Effector memory CD4-positive, alpha-beta T cell (primary cell): ENCODE data around the gene PRPF38B.
A peak's percentile ranks its signal among the peaks of the same experiment; 100 is the strongest.
"Not testable (repeated sequence)": the region's sequence is repeated elsewhere in the genome, so short reads cannot be mapped to it uniquely, and the experiment has no call there.

ENCODE experiments used
- DNase-seq, 3 donors: peaks; one replicate each; pipeline ENCODE4 v3.0.0-alpha.2; 2020
- H3K27ac ChIP-seq: 2 replicates; pipeline ENCODE4 v1.7.0; 2013; ENCODE audit warnings: mild to moderate bottlenecking, low read length, moderate library complexity; ENCODE audit not compliant: insufficient read depth, poor library complexity, severe bottlenecking
- H3K27me3 ChIP-seq: replicated peaks from 2 replicates; pipeline ENCODE4 v1.7.0; 2013; ENCODE audit warnings: mild to moderate bottlenecking, low read length; ENCODE audit not compliant: insufficient read depth, control insufficient read depth, poor library complexity, severe bottlenecking
- H3K36me3 ChIP-seq: 2 replicates; pipeline ENCODE4 v1.7.0; 2013; ENCODE audit warnings: mild to moderate bottlenecking, low read length, moderate library complexity; ENCODE audit not compliant: control insufficient read depth, insufficient read depth
- H3K4me1 ChIP-seq: 2 replicates; pipeline ENCODE4 v1.7.0; 2013; ENCODE audit warnings: low read length, mild to moderate bottlenecking; ENCODE audit not compliant: control insufficient read depth, insufficient read depth, poor library complexity, severe bottlenecking
- H3K4me3 ChIP-seq: 2 replicates; pipeline ENCODE4 v1.7.0; 2013; ENCODE audit warnings: low read length, low read depth, mild to moderate bottlenecking; ENCODE audit not compliant: insufficient read depth, poor library complexity, severe bottlenecking
- H3K9me3 ChIP-seq: 2 replicates; pipeline ENCODE4 v1.7.0; 2013; ENCODE audit warnings: mild to moderate bottlenecking, low read length, moderate library complexity; ENCODE audit not compliant: control insufficient read depth

The PRPF38B gene

GRCh38 chr1:108701176-108701849 is 9.2 kb downstream of the PRPF38B start:
- peaks cover 22% of the 10 kb centered on the region for H3K4me1 ChIP-seq
- H3K9me3 ChIP-seq = no peaks in the 10 kb centered on the region
- H3K36me3 ChIP-seq = peaks cover 42% of the 10 kb centered on the region
- DNase-seq = no peak
- no peaks in the 10 kb centered on the region for H3K27me3 ChIP-seq
- H3K27ac ChIP-seq = no peak overlapping the region
- no peak overlapping the region for H3K4me3 ChIP-seq

GRCh38 chr1:108702109-108702508 is 10.0 kb downstream of the PRPF38B start:
- H3K9me3 ChIP-seq, H3K4me3 ChIP-seq, H3K27ac ChIP-seq, H3K27me3 ChIP-seq, DNase-seq: not testable (repeated sequence)
- Histone ChIP-seq H3K4me1 (peaks cover 16% of the 10 kb centered on the region), H3K36me3 (peaks cover 34% of the 10 kb centered on the region)

- H3K36me3 ChIP-seq = peaks cover 16% of the 10 kb centered on the region
- H3K27ac ChIP-seq = peak overlapping the region; percentile 70
- H3K9me3 ChIP-seq = no peaks in the 10 kb centered on the region
- H3K4me3 ChIP-seq = no peak overlapping the region
- no peaks in the 10 kb centered on the region for H3K27me3 ChIP-seq
- DNase-seq = peak; percentile 0 to 20 (median 15)
- H3K4me1 ChIP-seq = peaks cover 9% of the 10 kb centered on the region
Measured at GRCh38 chr1:108703939-108704338, 11.8 kb downstream of the PRPF38B start.

- Histone ChIP-seq H3K36me3 (peaks cover 11% of the 10 kb centered on the region), H3K4me3 (no peak overlapping the region), H3K4me1 (peaks cover 9% of the 10 kb centered on the region), H3K27ac (peak overlapping the region; percentile 70), H3K9me3 (no peaks in the 10 kb centered on the region), H3K27me3 (no peaks in the 10 kb centered on the region)
- no peak for DNase-seq
Measured at GRCh38 chr1:108704496-108704895, 12.4 kb downstream of the PRPF38B start.

GRCh38 chr1:108706643-108707042 is 14.5 kb downstream of the PRPF38B start:
- H3K27ac ChIP-seq = no peak overlapping the region

GRCh38 chr1:108708691-108709660 is 16.9 kb downstream of the PRPF38B start:
- Histone ChIP-seq H3K9me3 (no peaks in the 10 kb centered on the region), H3K4me1 (peaks cover 9% of the 10 kb centered on the region), H3K36me3 (no peaks in the 10 kb centered on the region), H3K27me3 (no peaks in the 10 kb centered on the region), H3K4me3 (no peak overlapping the region), H3K27ac (no peak overlapping the region)
- DNase-seq = peak; percentile 33 to 50 (median 49)

More at GRCh38 chr1:108706643-108707042, 14.5 kb downstream of the PRPF38B start:
- no peak for DNase-seq
- Histone ChIP-seq H3K9me3 (no peaks in the 10 kb centered on the region), H3K4me3 (no peak overlapping the region), H3K36me3 (no peaks in the 10 kb centered on the region), H3K27me3 (no peaks in the 10 kb centered on the region), H3K4me1 (peaks cover 9% of the 10 kb centered on the region)

- no peak for DNase-seq
- H3K27ac ChIP-seq = no peak within 1 kb of the TSS
- no peaks in the 10 kb centered on the region for H3K27me3 ChIP-seq
Measured at GRCh38 chr1:108712606-108713150, 20.6 kb downstream of the PRPF38B start, which contains the start of gene FNDC7. Gene FNDC7 (plus strand): TSS chr1:108712908. CDS start chr1:108712934, 26 bp downstream.

GRCh38 chr1:108715932-108716331 is 23.8 kb downstream of the PRPF38B start:
- no peaks in the 10 kb centered on the region for H3K36me3 ChIP-seq
- no peaks in the 10 kb centered on the region for H3K27me3 ChIP-seq
- H3K4me1 ChIP-seq = no peaks in the 10 kb centered on the region
- DNase-seq = no peak
- no peak overlapping the region for H3K4me3 ChIP-seq
- no peak overlapping the region for H3K27ac ChIP-seq
- H3K9me3 ChIP-seq = no peaks in the 10 kb centered on the region

More at GRCh38 chr1:108712606-108713150, 20.6 kb downstream of the PRPF38B start, which contains the start of gene FNDC7:
- Histone ChIP-seq H3K36me3 (no peaks in the 10 kb centered on the region), H3K4me1 (no peaks in the 10 kb centered on the region), H3K9me3 (no peaks in the 10 kb centered on the region), H3K4me3 (no peak within 1 kb of the TSS)

- Histone ChIP-seq H3K27ac (no peak overlapping the region), H3K9me3 (no peaks in the 10 kb centered on the region), H3K36me3 (no peaks in the 10 kb centered on the region), H3K4me3 (no peak overlapping the region), H3K27me3 (no peaks in the 10 kb centered on the region), H3K4me1 (no peaks in the 10 kb centered on the region)
- no peak for DNase-seq
Measured at GRCh38 chr1:108716437-108717230, 24.5 kb downstream of the PRPF38B start.
